ENCODE data around the gene MYADML2. TPM values are rescaled to one million over a fixed set of nuclear protein-coding genes. Genes with fewer than 3 reads are reported as not detected.

MYADML2 gene
- total RNA-seq, 1 donor from 2014 or later: not detected

GRCh38 chr17:81926451-81927151, 20.4 kb downstream of the MYADML2 start:
- DNase-seq (ENCODE audit: extremely low spot score, unreplicated experiment): no peak
- H3K9me3 Mint-ChIP-seq: no peaks in the 10 kb centered on the region
- H3K4me3 Mint-ChIP-seq: peak overlapping the region; percentile 88
- no peaks in the 10 kb centered on the region for H3K27me3 Mint-ChIP-seq
- peak overlapping the region; percentile 97 for H3K27ac Mint-ChIP-seq
- H3K4me1 Mint-ChIP-seq (ENCODE audit: unreplicated experiment): peaks cover 16% of the 10 kb centered on the region
- no peak for TF ChIP-seq CTCF (conservative IDR thresholded peaks at IDR 0.05)
- peaks cover 4% of the 10 kb centered on the region for H3K36me3 Mint-ChIP-seq

- no peaks in the 10 kb centered on the region for H3K27me3 Mint-ChIP-seq
- DNase-seq (ENCODE audit: extremely low spot score, unreplicated experiment): no peak
- TF ChIP-seq CTCF (conservative IDR thresholded peaks at IDR 0.05): no peak
- H3K27ac Mint-ChIP-seq: peak overlapping the region; percentile 97
- peaks cover 16% of the 10 kb centered on the region for H3K4me1 Mint-ChIP-seq (ENCODE audit: unreplicated experiment)
- peaks cover 4% of the 10 kb centered on the region for H3K36me3 Mint-ChIP-seq
- H3K4me3 Mint-ChIP-seq: peak overlapping the region; percentile 88
- no peaks in the 10 kb centered on the region for H3K9me3 Mint-ChIP-seq
Measured at GRCh38 chr17:81925860-81926450, 21.1 kb downstream of the MYADML2 start.

- no peaks in the 10 kb centered on the region for H3K9me3 Mint-ChIP-seq
- H3K27me3 Mint-ChIP-seq: no peaks in the 10 kb centered on the region
- TF ChIP-seq CTCF (conservative IDR thresholded peaks at IDR 0.05): no peak
- no peak for DNase-seq (ENCODE audit: extremely low spot score, unreplicated experiment)
- H3K27ac Mint-ChIP-seq: peak overlapping the region; percentile 97
- peaks cover 16% of the 10 kb centered on the region for H3K4me1 Mint-ChIP-seq (ENCODE audit: unreplicated experiment)
- H3K36me3 Mint-ChIP-seq: peaks cover 4% of the 10 kb centered on the region
- peak overlapping the region; percentile 88 for H3K4me3 Mint-ChIP-seq
Measured at GRCh38 chr17:81924557-81925532, 22.2 kb downstream of the MYADML2 start.

GRCh38 chr17:81923302-81924260, 23.5 kb downstream of the MYADML2 start:
- peaks cover 25% of the 10 kb centered on the region for H3K4me1 Mint-ChIP-seq (ENCODE audit: unreplicated experiment)
- peak overlapping the region; percentile 83 for H3K4me3 Mint-ChIP-seq
- no peaks in the 10 kb centered on the region for H3K27me3 Mint-ChIP-seq
- no peaks in the 10 kb centered on the region for H3K9me3 Mint-ChIP-seq
- TF ChIP-seq CTCF (conservative IDR thresholded peaks at IDR 0.05): no peak
- H3K36me3 Mint-ChIP-seq: peaks cover 12% of the 10 kb centered on the region
- peak overlapping the region; percentile 93 for H3K27ac Mint-ChIP-seq
- DNase-seq (ENCODE audit: extremely low spot score, unreplicated experiment): no peak

Measured in type B pancreatic cell (in vitro differentiated cells).